Panc1 (cell line): ENCODE results near the gene BEND3. TPM values are rescaled to one million over a fixed set of nuclear protein-coding genes. Genes with fewer than 3 reads are reported as not detected.

ENCODE experiments used
- ATAC-seq: fragments of 200-7000 bp; cut with Tn5 transposase; 2 replicates; pipeline ENCODE4 v1.9.1; 2020; ENCODE audit warnings: mild to moderate bottlenecking, moderate library complexity
- BruUV-seq: library from RNA; stranded (reverse); fragments of 400-500 nt; replicated peaks from 2 replicates; lab custom pipeline; 2021; lab: Mats Ljungman, UMichigan
- CTCF ChIA-PET: fragments of 300-600 bp; sonication (Branson Sonifier 250); formaldehyde crosslinking; loops from one replicate; lab custom pipeline; 2022; ENCODE audit warnings: antibody characterized with exemption; lab: Charles Lee
- POLR2A ChIA-PET: fragments of 300-600 bp; sonication (Branson Sonifier 250); formaldehyde crosslinking; loops from one replicate; lab custom pipeline; 2022; ENCODE audit warnings: antibody characterized with exemption; lab: Charles Lee
- DNase-seq: peaks from one replicate; pipeline ENCODE4 v3.0.0-alpha.2; 2010; ENCODE audit warnings: low read depth, low spot score
- H3K27ac ChIP-seq: 2 replicates; pipeline ENCODE4 v1.5.1; 2011; ENCODE audit warnings: mild to moderate bottlenecking, low read length, inconsistent platforms
- H3K27me3 ChIP-seq: fragments of 200-500 bp; sonication (Bioruptor generic); 2 replicates; pipeline ENCODE4 v1.6.0; 2014; ENCODE audit warnings: low read length, inconsistent platforms; ENCODE audit not compliant: control insufficient read depth, insufficient read depth
- H3K36me3 ChIP-seq: fragments of 200-500 bp; sonication (Bioruptor generic); 2 replicates; pipeline ENCODE4 v1.5.1; 2014; ENCODE audit warnings: inconsistent platforms, mild to moderate bottlenecking, low read length, moderate library complexity; ENCODE audit not compliant: control insufficient read depth, insufficient read depth
- H3K4me1 ChIP-seq: 2 replicates; pipeline ENCODE4 v1.5.1; 2011; ENCODE audit warnings: inconsistent platforms, mild to moderate bottlenecking, low read length, moderate library complexity; ENCODE audit not compliant: control insufficient read depth, insufficient read depth
- H3K4me3 ChIP-seq, 2 experiments: 2 replicates each; pipeline ENCODE4 v1.5.1; 2011 to 2012; ENCODE audit warnings: low read depth in 2 of 2, low read length in 2 of 2, mild to moderate bottlenecking in 2 of 2, inconsistent platforms in 1 of 2, moderate library complexity in 1 of 2
- H3K9me3 ChIP-seq: fragments of 200-500 bp; sonication (Bioruptor generic); 2 replicates; pipeline ENCODE4 v1.5.1; 2014; ENCODE audit warnings: low read depth, mild to moderate bottlenecking, inconsistent platforms, low read length, moderate library complexity; ENCODE audit not compliant: control insufficient read depth, insufficient read depth
- CTCF ChIP-seq: fragments of 450-650 bp; IDR thresholded peaks from 2 replicates; pipeline ENCODE4 v1.5.1; 2017; ENCODE audit warnings: mild to moderate bottlenecking
- POLR2AphosphoS5 ChIP-seq: IDR thresholded peaks from 2 replicates; pipeline ENCODE4 v1.6.1; 2012; ENCODE audit warnings: mild to moderate bottlenecking, low read depth, low read length, moderate library complexity
- REST ChIP-seq, 2 experiments: IDR thresholded peaks; 2 replicates each; pipeline ENCODE4 v1.6.1; 2011 to 2012; ENCODE audit warnings: low read depth in 2 of 2, control low read depth in 1 of 2, low read length in 1 of 2, mild to moderate bottlenecking in 1 of 2, moderate library complexity in 1 of 2; ENCODE audit not compliant: insufficient read depth in 1 of 2
- SIN3A ChIP-seq: IDR thresholded peaks from 2 replicates; pipeline ENCODE4 v1.6.1; 2012; ENCODE audit warnings: low read depth, mild to moderate bottlenecking, low read length, moderate library complexity, borderline replicate concordance; ENCODE audit not compliant: insufficient read depth
- TCF7L2 ChIP-seq: IDR thresholded peaks from 2 replicates; pipeline ENCODE4 v1.6.1; 2011; ENCODE audit warnings: mild to moderate bottlenecking, low read depth, low read length, inconsistent platforms
- in situ Hi-C: cut with HindIII; loops from 2 replicates; pipeline ENCODE4 v1.10.0; 2016; ENCODE audit warnings: low sequenced_read_pairs, low pct_unique_long_range_greater_than_20kb
- intact Hi-C: fragments of 100-400 bp; cut with micrococcal nuclease; formaldehyde crosslinking; loops from one replicate; pipeline ENCODE4 v1.10.0; 2022; ENCODE audit not compliant: unreplicated experiment
- total RNA-seq: library from RNA; stranded (reverse); gene quantifications from one replicate; pipeline ENCODE4 v1.2.1, GENCODE V29; 2021; ENCODE audit not compliant: unreplicated experiment

The BEND3 gene
- total RNA-seq, 1 experiment from 2014 or later: 9.9 TPM

DNA sequence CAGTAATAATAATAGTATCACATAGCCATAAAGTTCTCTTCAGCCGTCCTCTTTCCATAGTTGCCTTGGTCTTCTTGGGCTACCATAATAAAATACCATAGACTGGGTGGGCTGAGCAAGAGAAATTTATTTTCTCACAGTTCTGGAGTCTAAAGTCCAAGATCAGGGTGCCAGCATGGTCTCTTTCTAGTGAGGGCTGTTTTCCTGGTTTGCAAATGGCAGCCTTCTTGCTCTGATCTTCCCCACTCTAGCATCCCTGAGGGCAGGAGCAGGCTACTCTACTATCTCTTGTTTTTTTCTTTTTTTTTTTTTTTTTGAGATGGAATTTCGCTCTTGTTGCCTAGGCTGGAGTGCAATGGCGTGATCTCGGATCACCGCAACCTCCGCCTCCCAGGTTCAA is 8.2 kb upstream of the BEND3 start:
- Histone ChIP-seq H3K36me3 (no peaks in the 10 kb centered on the region), H3K27me3 (no peaks in the 10 kb centered on the region), H3K4me3 (no peak overlapping the region), H3K4me1 (no peaks in the 10 kb centered on the region), H3K27ac (no peak overlapping the region), H3K9me3 (no peaks in the 10 kb centered on the region)
- POLR2A ChIA-PET: no interaction called here
- intact Hi-C loops: no loop called here
- ATAC-seq (no peak), DNase-seq (no peak)
- no peak for TF ChIP-seq CTCF
- TF ChIP-seq REST (IDR thresholded peaks at IDR 0.05; ENCODE audit: insufficient read depth in 1 of 2, low read depth in 2 of 2, low read length in 1 of 2): no peak
- TF ChIP-seq SIN3A: no peak
- TF ChIP-seq POLR2AphosphoS5: no peak
- TF ChIP-seq TCF7L2: no peak
- CTCF ChIA-PET: no interaction called here
- no TSS peak for BruUV-seq
- in situ Hi-C loops: no loop called here

DNA sequence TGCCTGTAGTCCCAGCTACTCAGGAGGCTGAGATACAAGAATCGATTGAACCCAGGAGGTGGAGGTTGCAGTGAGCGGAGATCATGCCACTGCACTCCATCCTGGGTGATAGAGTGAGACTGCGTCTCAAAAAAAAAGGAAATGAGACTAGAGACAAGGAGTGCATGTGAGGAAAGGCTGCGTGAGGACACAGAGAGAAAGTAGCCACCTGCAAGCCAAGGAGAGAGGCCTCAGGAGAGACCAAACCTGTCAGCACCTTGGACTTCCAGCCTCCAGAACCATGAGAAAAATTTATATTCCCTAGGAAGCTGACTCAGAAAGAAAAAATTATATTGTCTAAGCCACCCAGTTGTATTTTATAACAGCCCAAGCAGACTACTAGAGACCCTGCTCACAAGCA is 7.4 kb upstream of the BEND3 start:
- intact Hi-C loops (no loop called here), in situ Hi-C loops (no loop called here)
- TF ChIP-seq SIN3A (no peak), TCF7L2 (no peak), REST (IDR thresholded peaks at IDR 0.05; ENCODE audit: insufficient read depth in 1 of 2, low read depth in 2 of 2, low read length in 1 of 2) (no peak), POLR2AphosphoS5 (no peak), CTCF (no peak)
- DNase-seq: no peak
- CTCF ChIA-PET: no interaction called here
- no peak for ATAC-seq
- no peak overlapping the region for H3K4me3 ChIP-seq
- H3K4me1 ChIP-seq: no peaks in the 10 kb centered on the region
- no peaks in the 10 kb centered on the region for H3K9me3 ChIP-seq
- BruUV-seq: no TSS peak
- POLR2A ChIA-PET: no interaction called here
- H3K27me3 ChIP-seq: no peaks in the 10 kb centered on the region
- no peaks in the 10 kb centered on the region for H3K36me3 ChIP-seq
- no peak overlapping the region for H3K27ac ChIP-seq
